IMR-90 (cell line): ENCODE results near the gene SBK2. TPM values are rescaled to one million over a fixed set of nuclear protein-coding genes. Genes with fewer than 3 reads are reported as not detected.

Experiments used
- ATAC-seq: fragments of 200-7000 bp; cut with Tn5 transposase; 2 replicates; pipeline ENCODE4 v1.9.1; 2020; ENCODE audit warnings: low read depth, mild to moderate bottlenecking, moderate library complexity
- BruUV-seq: library from RNA; stranded (reverse); fragments of 400-500 nt; replicated peaks from 2 replicates; lab custom pipeline; 2021; lab: Mats Ljungman, UMichigan
- CTCF ChIA-PET: fragments of 300-600 bp; formaldehyde crosslinking; extraction: SDS; loops from one replicate; lab custom pipeline; 2021; ENCODE audit warnings: antibody characterized with exemption; lab: Yijun Ruan, JAX
- POLR2A ChIA-PET: fragments of 300-600 bp; sonication (Branson Sonifier 250); formaldehyde crosslinking; loops from one replicate; lab custom pipeline; 2022; ENCODE audit warnings: antibody characterized with exemption; ENCODE audit not compliant: unreplicated experiment; lab: Charles Lee
- DNase-seq: peaks from one replicate; pipeline ENCODE4 v3.0.0; 2013
- H2AFZ ChIP-seq: replicated peaks from 2 replicates; pipeline ENCODE3; 2013; ENCODE audit warnings: low read length, mild to moderate bottlenecking; ENCODE audit not compliant: poor library complexity
- H2AK5ac ChIP-seq: 2 replicates; pipeline ENCODE4 v1.6.1; 2013; ENCODE audit warnings: low read depth, low read length, inconsistent platforms
- H2AK9ac ChIP-seq: replicated peaks from 2 replicates; pipeline ENCODE3; 2013; ENCODE audit warnings: mild to moderate bottlenecking, low read depth, low read length, moderate library complexity; ENCODE audit not compliant: poor library complexity
- H2BK120ac ChIP-seq: 2 replicates; pipeline ENCODE4 v1.6.1; 2013; ENCODE audit warnings: low read depth, low read length, inconsistent platforms
- H2BK15ac ChIP-seq: 3 replicates; pipeline ENCODE4 v1.6.1; 2013; ENCODE audit warnings: low read depth, low read length, inconsistent platforms
- H2BK20ac ChIP-seq: 2 replicates; pipeline ENCODE4 v1.6.1; 2013; ENCODE audit warnings: low read depth, mild to moderate bottlenecking, inconsistent platforms, low read length, moderate library complexity
- H2BK5ac ChIP-seq: 2 replicates; pipeline ENCODE4 v1.6.1; 2013; ENCODE audit warnings: mild to moderate bottlenecking, low read depth, low read length, inconsistent platforms; ENCODE audit not compliant: poor library complexity, severe bottlenecking
- H3K14ac ChIP-seq: replicated peaks from 2 replicates; pipeline ENCODE4 v1.6.1; 2013; ENCODE audit warnings: low read depth, low read length, inconsistent platforms
- H3K18ac ChIP-seq: 2 replicates; pipeline ENCODE4 v1.6.1; 2013; ENCODE audit warnings: low read depth, low read length, control low read depth
- H3K23ac ChIP-seq: 2 replicates; pipeline ENCODE4 v1.6.1; 2013; ENCODE audit warnings: low read depth, low read length, inconsistent platforms
- H3K27ac ChIP-seq: 2 replicates; pipeline ENCODE4 v1.5.1; 2013; ENCODE audit warnings: mild to moderate bottlenecking, control low read depth, low read length; ENCODE audit not compliant: insufficient read depth
- H3K27me3 ChIP-seq: 2 replicates; pipeline ENCODE4 v1.6.1; 2013; ENCODE audit warnings: low read length; ENCODE audit not compliant: control insufficient read depth, insufficient read depth
- H3K36me3 ChIP-seq: 2 replicates; pipeline ENCODE4 v1.6.1; 2013; ENCODE audit warnings: low read length, mixed read lengths; ENCODE audit not compliant: control insufficient read depth, insufficient read depth
- H3K4ac ChIP-seq: 2 replicates; pipeline ENCODE4 v1.6.1; 2013; ENCODE audit warnings: low read depth, low read length, inconsistent platforms
- H3K4me1 ChIP-seq: 2 replicates; pipeline ENCODE4 v1.6.1; 2013; ENCODE audit warnings: low read length, mixed read lengths; ENCODE audit not compliant: control insufficient read depth, insufficient read depth
- H3K4me2 ChIP-seq: 2 replicates; pipeline ENCODE4 v1.6.1; 2013; ENCODE audit warnings: low read depth, mild to moderate bottlenecking, control low read depth, low read length, moderate library complexity
- H3K4me3 ChIP-seq: 2 replicates; pipeline ENCODE4 v1.5.1; 2013; ENCODE audit warnings: low read depth, mild to moderate bottlenecking, control low read depth, low read length, moderate library complexity; ENCODE audit not compliant: insufficient read depth
- H3K56ac ChIP-seq: 2 replicates; pipeline ENCODE4 v1.6.1; 2013; ENCODE audit warnings: low read length, inconsistent platforms; ENCODE audit not compliant: insufficient read depth; ENCODE audit errors: extremely low read depth
- H3K79me1 ChIP-seq, 2 experiments: 2 replicates each; pipeline ENCODE4 v1.6.1; 2013; ENCODE audit warnings: low read length in 2 of 2, inconsistent platforms in 1 of 2, low read depth in 1 of 2
- H3K9ac ChIP-seq: 2 replicates; pipeline ENCODE4 v1.6.1; 2013; ENCODE audit warnings: low read depth, low read length, control low read depth
- H3K9me1 ChIP-seq: 2 replicates; pipeline ENCODE4 v1.6.1; 2013; ENCODE audit warnings: low read length, inconsistent platforms; ENCODE audit not compliant: insufficient read depth
- H3K9me3 ChIP-seq: 2 replicates; pipeline ENCODE4 v1.6.1; 2013; ENCODE audit warnings: low read length; ENCODE audit not compliant: control insufficient read depth, insufficient read depth
- H4K20me1 ChIP-seq: 2 replicates; pipeline ENCODE4 v1.6.1; 2013; ENCODE audit warnings: low read length, inconsistent platforms; ENCODE audit not compliant: insufficient read depth
- H4K5ac ChIP-seq: 2 replicates; pipeline ENCODE4 v1.6.1; 2013; ENCODE audit warnings: mild to moderate bottlenecking, low read depth, low read length, control low read depth
- H4K8ac ChIP-seq, 2 experiments: 2 replicates each; pipeline ENCODE4 v1.6.1; 2013; ENCODE audit warnings: low read depth in 2 of 2, low read length in 2 of 2, control low read depth in 1 of 2, inconsistent platforms in 1 of 2
- H4K91ac ChIP-seq: 2 replicates; pipeline ENCODE4 v1.6.1; 2013; ENCODE audit warnings: low read depth, low read length, inconsistent platforms; ENCODE audit not compliant: insufficient read depth
- CEBPB ChIP-seq: IDR thresholded peaks from 2 replicates; pipeline ENCODE4 v1.6.1; 2012; ENCODE audit warnings: low read depth, low read length, improper control_type of control experiment
- CHD1 ChIP-seq: IDR thresholded peaks from 2 replicates; pipeline ENCODE4 v1.6.1; 2012; ENCODE audit warnings: low read depth, low read length, improper control_type of control experiment
- FOS ChIP-seq: fragments of 150-350 bp; IDR thresholded peaks from 2 replicates; pipeline ENCODE4 v1.6.1; 2016; ENCODE audit warnings: low read depth, low read length
- MAFK ChIP-seq: IDR thresholded peaks from 2 replicates; pipeline ENCODE4 v1.6.1; 2012; ENCODE audit warnings: low read depth, low read length, improper control_type of control experiment
- MXI1 ChIP-seq: IDR thresholded peaks from 2 replicates; pipeline ENCODE4 v1.6.1; 2012; ENCODE audit warnings: low read depth, mild to moderate bottlenecking, low read length, moderate library complexity, borderline replicate concordance
- NFE2L2 ChIP-seq: fragments of 150-350 bp; IDR thresholded peaks from 2 replicates; pipeline ENCODE4 v1.6.1; 2016; ENCODE audit warnings: low read depth, mild to moderate bottlenecking, low read length
- POLR2A ChIP-seq: IDR thresholded peaks from 2 replicates; pipeline ENCODE4 v1.6.1; 2012; ENCODE audit warnings: mild to moderate bottlenecking, low read depth, low read length
- RCOR1 ChIP-seq: IDR thresholded peaks from 2 replicates; pipeline ENCODE4 v1.6.1; 2012; ENCODE audit warnings: mild to moderate bottlenecking, low read length, improper control_type of control experiment; ENCODE audit not compliant: insufficient replicate concordance
- RFX5 ChIP-seq: IDR thresholded peaks from 2 replicates; pipeline ENCODE4 v1.8.0; 2012; ENCODE audit warnings: low read depth, mild to moderate bottlenecking, low read length, moderate library complexity
- WGBS, 2 experiments: methylation state at CpG; one replicate each; pipeline versions ENCODE4 v1.1.5 to v1.1.7; 2013; ENCODE audit warnings: missing lambda C conversion rate in 2 of 2; ENCODE audit not compliant: insufficient read length in 1 of 2; ENCODE audit errors: extremely low coverage in 2 of 2; 5-methylcytosine and 5-hydroxymethylcytosine counted together
- dilution Hi-C: fragments of 300-500 bp; cut with HindIII; formaldehyde crosslinking; loops from one replicate; pipeline ENCODE4 v1.14.3; 2018; ENCODE audit warnings: low sequenced_read_pairs; ENCODE audit not compliant: unreplicated experiment
- in situ Hi-C: fragments of 300-500 bp; cut with MboI; formaldehyde crosslinking; loops from 3 replicates; pipeline ENCODE4 v1.14.3; 2019; ENCODE audit warnings: low sequenced_read_pairs, inconsistent platforms, mixed read lengths
- intact Hi-C: fragments of 100-400 bp; cut with micrococcal nuclease; formaldehyde crosslinking; loops from 2 replicates; pipeline ENCODE4 v1.10.0; 2022
- polyA plus RNA-seq, 3 experiments: library from polyadenylated mRNA; depleted of rRNA; stranded (reverse); fragments of >200 nt; gene quantifications; 2 replicates each; pipeline ENCODE4 v1.2.3, GENCODE V29; 2012; ENCODE audit warnings: low replicate concordance in 1 of 3
- total RNA-seq: library from RNA; depleted of rRNA; stranded (reverse); fragments of >200 nt; gene quantifications from 2 replicates; pipeline ENCODE4 v1.2.3, GENCODE V29; 2012
- TF ChIP-seq, protein P1 (sequence below): conservative IDR thresholded peaks from 2 replicates; pipeline ENCODE4 v1.5.1; 2012; ENCODE audit warnings: mild to moderate bottlenecking, low read depth, low read length, improper control_type of control experiment

The SBK2 gene
- total and polyA plus RNA-seq, 2 of the 4 experiments (the other 2 are of a cell fraction) = 0.48 TPM; not detected in 1

DNA sequence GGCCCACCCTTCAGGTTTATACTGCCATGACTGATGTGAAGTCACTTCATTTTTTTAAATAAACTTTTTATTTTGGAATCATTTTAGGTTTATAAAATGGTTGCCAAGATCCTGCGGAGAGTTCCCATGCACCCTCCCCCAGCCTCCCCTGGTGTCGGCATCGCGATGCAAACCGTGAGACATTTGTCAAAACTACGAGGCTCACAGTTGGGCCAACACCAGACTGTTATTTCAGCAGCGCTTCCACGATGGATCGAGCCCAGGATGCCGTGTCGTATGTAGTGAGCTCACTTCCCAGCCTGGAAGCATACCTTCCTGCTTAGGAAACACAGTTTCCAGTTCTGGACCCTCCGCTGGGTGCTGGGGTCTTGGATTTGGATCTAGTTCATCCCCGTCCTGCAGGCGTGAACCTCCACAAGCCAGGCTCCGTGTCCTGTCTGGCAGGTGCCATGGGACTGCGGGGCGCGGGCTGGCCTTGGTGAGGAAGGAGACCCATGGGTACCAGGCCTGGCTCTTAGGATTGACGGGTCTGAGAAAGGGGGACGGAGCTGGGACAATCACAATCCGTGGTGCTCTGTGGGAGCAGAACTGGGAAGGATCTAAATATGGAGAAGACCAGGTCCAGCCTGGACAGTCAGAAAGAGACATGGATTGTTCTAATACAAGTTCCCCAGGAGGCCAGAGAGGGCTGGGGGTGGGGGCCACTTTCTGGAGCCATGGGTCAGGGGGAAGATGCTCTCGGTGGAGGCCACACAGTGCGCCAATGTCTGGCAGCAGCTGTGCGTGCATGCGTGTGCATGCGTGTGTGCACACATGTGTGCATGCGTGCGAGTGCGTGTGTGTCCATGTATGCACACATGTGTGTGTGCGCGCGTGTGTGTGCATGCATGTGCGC, 2.4 kb upstream of the SBK2 start:
- Histone ChIP-seq H3K18ac (no peak overlapping the region), H2AK5ac (no peak overlapping the region), H4K5ac (no peak overlapping the region), H3K36me3 (no peaks in the 10 kb centered on the region), H2BK5ac (no peak overlapping the region), H3K4me1 (no peaks in the 10 kb centered on the region; the same call in 1 of the 2 replicates), H3K4me3 (no peak overlapping the region), H3K56ac (no peak overlapping the region), H4K20me1 (no peaks in the 10 kb centered on the region), H4K91ac (no peak overlapping the region), H3K14ac (no peak overlapping the region), H3K9me1 (0 out of 2 replicates have a peak, but pooled peaks cover 2% of the 10 kb centered on the region), H3K4me2 (no peak overlapping the region), H2BK20ac (no peak overlapping the region), H2AFZ (peak overlapping the region; percentile 7), H2BK120ac (no peak overlapping the region), H3K9ac (no peak overlapping the region), H3K4ac (no peak overlapping the region), H3K27ac (no peak overlapping the region), H2BK15ac (no peak overlapping the region), H2AK9ac (no peak overlapping the region), H3K27me3 (no peaks in the 10 kb centered on the region; the same call in 1 of the 2 replicates), H4K8ac (no peak overlapping the region), H3K79me1 (no peaks in the 10 kb centered on the region), H3K9me3 (no peaks in the 10 kb centered on the region; the same call in 1 of the 2 replicates), H3K23ac (no peak overlapping the region)
- in situ Hi-C loops = no loop called here
- ChIA-PET CTCF (no interaction called here), POLR2A (no interaction called here)
- WGBS, 2 experiments = 62% methylated on average over 26 of the region's 33 CpGs; no CpG with 5 or more reads in 1 of the 2 experiments
- dilution Hi-C loops = no loop called here
- no TSS peak for BruUV-seq
- no peak for DNase-seq
- TF ChIP-seq POLR2A (no peak), MXI1 (no peak), RCOR1 (no peak), NFE2L2 (no peak), CHD1 (no peak), MAFK (no peak), RFX5 (no peak), CEBPB (no peak), FOS (no peak)
- TF ChIP-seq, protein P1, sequence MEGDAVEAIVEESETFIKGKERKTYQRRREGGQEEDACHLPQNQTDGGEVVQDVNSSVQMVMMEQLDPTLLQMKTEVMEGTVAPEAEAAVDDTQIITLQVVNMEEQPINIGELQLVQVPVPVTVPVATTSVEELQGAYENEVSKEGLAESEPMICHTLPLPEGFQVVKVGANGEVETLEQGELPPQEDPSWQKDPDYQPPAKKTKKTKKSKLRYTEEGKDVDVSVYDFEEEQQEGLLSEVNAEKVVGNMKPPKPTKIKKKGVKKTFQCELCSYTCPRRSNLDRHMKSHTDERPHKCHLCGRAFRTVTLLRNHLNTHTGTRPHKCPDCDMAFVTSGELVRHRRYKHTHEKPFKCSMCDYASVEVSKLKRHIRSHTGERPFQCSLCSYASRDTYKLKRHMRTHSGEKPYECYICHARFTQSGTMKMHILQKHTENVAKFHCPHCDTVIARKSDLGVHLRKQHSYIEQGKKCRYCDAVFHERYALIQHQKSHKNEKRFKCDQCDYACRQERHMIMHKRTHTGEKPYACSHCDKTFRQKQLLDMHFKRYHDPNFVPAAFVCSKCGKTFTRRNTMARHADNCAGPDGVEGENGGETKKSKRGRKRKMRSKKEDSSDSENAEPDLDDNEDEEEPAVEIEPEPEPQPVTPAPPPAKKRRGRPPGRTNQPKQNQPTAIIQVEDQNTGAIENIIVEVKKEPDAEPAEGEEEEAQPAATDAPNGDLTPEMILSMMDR = no peak
- no peak; the same call in 1 of the 2 replicates for ATAC-seq
- intact Hi-C loops = no loop called here
